Posterior vena cava (tissue), 2 donors: Measurements from ENCODE around the gene BTNL3. TPM values are rescaled to one million over a fixed set of nuclear protein-coding genes. Genes with fewer than 3 reads are reported as not detected.
"Not testable (repeated sequence)": the region's sequence is repeated elsewhere in the genome, so short reads cannot be mapped to it uniquely, and the experiment has no call there.

ENCODE experiments used
- DNase-seq: peaks from one replicate; pipeline ENCODE4 v3.0.0-alpha.2; 2020; ENCODE audit warnings: low spot score
- intact Hi-C, 2 donors: fragments of 100-400 bp; cut with DNase I; formaldehyde crosslinking; loops; one replicate each; pipeline versions ENCODE4 v1.14.1 to v1.14.2; 2022 to 2023
- total RNA-seq, 2 donors: library from RNA; stranded (reverse); fragmentation: NEBNext Ultra II Directional; extraction: Animal tissue kit (Norgen Biotek cat#: 25700); gene quantifications; one replicate each; pipeline ENCODE4 v1.2.1, GENCODE V29; 2021
- donor health status: DM: yes; HTN: yes; CAD: no.
- donor health status: DM: yes; HTN: yes; CAD: no.

BTNL3 gene
- total RNA-seq, 2 donors from 2014 or later: not detected

- intact Hi-C loops, DNase-seq: not testable (repeated sequence)
Observed at GRCh38 chr5:181014654-181015053, 26.0 kb downstream of the BTNL3 start.

GRCh38 chr5:181017448-181017847, 28.8 kb downstream of the BTNL3 start:
- intact Hi-C loops: not testable (repeated sequence)

GRCh38 chr5:181020688-181021087, 32.0 kb downstream of the BTNL3 start:
- intact Hi-C loops: no loop called here
- DNase-seq: peak; percentile 36

More at GRCh38 chr5:181017448-181017847, 28.8 kb downstream of the BTNL3 start:
- DNase-seq: not testable (repeated sequence)

- DNase-seq: peak; percentile 58
- intact Hi-C loops: no loop called here
Observed at GRCh38 chr5:181024245-181025064, 35.8 kb downstream of the BTNL3 start.

- intact Hi-C loops: no loop called here
Observed at GRCh38 chr5:181027452-181028031, 38.9 kb downstream of the BTNL3 start.

GRCh38 chr5:181028032-181028819, 39.6 kb downstream of the BTNL3 start:
- DNase-seq: peak; percentile 42
- intact Hi-C loops: no loop called here

More at GRCh38 chr5:181027452-181028031, 38.9 kb downstream of the BTNL3 start:
- DNase-seq: no peak

GRCh38 chr5:181031716-181032115, 43.1 kb downstream of the BTNL3 start:
- DNase-seq: no peak
- intact Hi-C loops: loop anchor here in 1 of 2 donors (1.0 kb wide), 1 partner anchor 23 kb away; no protein-coding TSS in a partner anchor

GRCh38 chr5:181035991-181036815, 47.6 kb downstream of the BTNL3 start:
- intact Hi-C loops: no loop called here
- DNase-seq: peak; percentile 57

GRCh38 chr5:181036816-181037364, 48.2 kb downstream of the BTNL3 start:
- DNase-seq: peak; percentile 35
- intact Hi-C loops: no loop called here

GRCh38 chr5:181037365-181037861, 48.8 kb downstream of the BTNL3 start:
- DNase-seq: peak; percentile 59
- intact Hi-C loops: no loop called here

GRCh38 chr5:181039471-181039870, 50.8 kb downstream of the BTNL3 start:
- intact Hi-C loops: no loop called here

GRCh38 chr5:181039931-181040630, 51.4 kb downstream of the BTNL3 start, which contains the start of gene BTNL9:
TSS of gene BTNL9 (plus strand) at chr5:181040266. CDS start at chr5:181045490, 5,224 bp downstream.
- intact Hi-C loops: loop anchor here in 1 of 2 donors (5.0 kb wide), 1 partner anchor 1078 kb away; no protein-coding TSS in a partner anchor

More at GRCh38 chr5:181039471-181039870, 50.8 kb downstream of the BTNL3 start:
- DNase-seq: no peak

GRCh38 chr5:181040631-181040945, 51.9 kb downstream of the BTNL3 start:
- intact Hi-C loops: loop anchor here in 1 of 2 donors (5.0 kb wide), 1 partner anchor 1078 kb away; no protein-coding TSS in a partner anchor
- DNase-seq: no peak

More at GRCh38 chr5:181039931-181040630, 51.4 kb downstream of the BTNL3 start, which contains the start of gene BTNL9:
- DNase-seq: no peak

GRCh38 chr5:181041043-181041442, 52.4 kb downstream of the BTNL3 start:
- intact Hi-C loops: loop anchor here in 1 of 2 donors (5.0 kb wide), 1 partner anchor 1079 kb away; no protein-coding TSS in a partner anchor
- DNase-seq: no peak

- intact Hi-C loops: loop anchor here in 1 of 2 donors (5.0 kb wide), 1 partner anchor 1080 kb away; no protein-coding TSS in a partner anchor
Observed at GRCh38 chr5:181042036-181042713, 53.5 kb downstream of the BTNL3 start.

GRCh38 chr5:181042722-181043121, 54.1 kb downstream of the BTNL3 start:
- intact Hi-C loops: loop anchor here in 1 of 2 donors (5.0 kb wide), 1 partner anchor 1080 kb away; no protein-coding TSS in a partner anchor

More at GRCh38 chr5:181042036-181042713, 53.5 kb downstream of the BTNL3 start:
- peak; percentile 69 for DNase-seq

More at GRCh38 chr5:181042722-181043121, 54.1 kb downstream of the BTNL3 start:
- peak; percentile 62 for DNase-seq
